GM12891 (cell line): ENCODE results near the gene ACBD6.

Experiments used
- POLR2A ChIP-seq: IDR thresholded peaks from 2 replicates; pipeline ENCODE4 v1.6.1; 2011; ENCODE audit warnings: low read depth, low read length, control low read depth
- POLR2AphosphoS5 ChIP-seq: IDR thresholded peaks from 2 replicates; pipeline ENCODE4 v1.6.1; 2011; ENCODE audit warnings: low read depth, low read length, control low read depth
- TAF1 ChIP-seq: IDR thresholded peaks from 2 replicates; pipeline ENCODE4 v1.6.1; 2011; ENCODE audit warnings: low read depth, low read length, control low read depth

GRCh38 chr1:180282401-180283044 lies 219.9 kb downstream of the ACBD6 start:
- TF ChIP-seq TAF1: no peak
- TF ChIP-seq POLR2AphosphoS5: no peak
- TF ChIP-seq POLR2A: no peak
